Testis (tissue), 3 donors: ENCODE data around the gene RASGRF1. TPM values are rescaled to one million over a fixed set of nuclear protein-coding genes. Genes with fewer than 3 reads are reported as not detected.
A peak's percentile ranks its signal among the peaks of the same experiment; 100 is the strongest.

ENCODE experiments used
- DNase-seq: peaks from one replicate; pipeline ENCODE4 v3.0.0-alpha.2; 2019
- H3K27ac ChIP-seq, 2 donors: fragments of 200-600 bp; sonication (generic); one replicate each; pipeline ENCODE4 v1.5.1; 2019
- H3K27me3 ChIP-seq: fragments of 200-600 bp; sonication (generic); one replicate; pipeline ENCODE4 v1.5.1; 2019
- H3K36me3 ChIP-seq: fragments of 200-600 bp; sonication (generic); one replicate; pipeline ENCODE4 v1.5.1; 2017; ENCODE audit warnings: low read depth; ENCODE audit errors: missing control alignments
- H3K4me1 ChIP-seq: fragments of 200-600 bp; sonication (generic); one replicate; pipeline ENCODE4 v1.5.1; 2019
- H3K4me3 ChIP-seq, 2 donors: fragments of 200-600 bp; sonication (generic); one replicate each; pipeline ENCODE4 v1.5.1; 2017 to 2019
- H3K9me3 ChIP-seq: fragments of 200-600 bp; sonication (generic); one replicate; pipeline ENCODE4 v1.5.1; 2017
- CTCF ChIP-seq, 3 experiments: fragments of 450-650 bp in 2 of 3; fragments of 200-600 bp in 1 of 3; sonication (generic) in 1 of 3; IDR thresholded peaks; one replicate each; pipeline ENCODE4 v1.5.1; 2016 to 2019; ENCODE audit warnings: antibody characterized with exemption in 3 of 3, mild to moderate bottlenecking in 2 of 3, moderate library complexity in 1 of 3
- POLR2A ChIP-seq: fragments of 450-650 bp; IDR thresholded peaks from one replicate; pipeline ENCODE4 v1.6.1; 2017; ENCODE audit warnings: antibody characterized with exemption, mild to moderate bottlenecking, moderate library complexity
- WGBS, 2 donors: methylation state at CpG; one replicate each; pipeline ENCODE4 v1.1.5; 2018; 5-methylcytosine and 5-hydroxymethylcytosine counted together
- intact Hi-C: fragments of 100-400 bp; cut with DNase I; formaldehyde crosslinking; loops from one replicate; pipeline ENCODE4 v1.15.1; 2023; ENCODE audit warnings: low total_unique reads
- polyA plus RNA-seq: library from polyadenylated mRNA; stranded (reverse); fragments of 350-450 nt; fragmentation: Illumina TruSeq; extraction: RNeasy Lipid Tissue Mini Kit (QIAGEN cat#74804); gene quantifications from one replicate; pipeline ENCODE4 v1.2.3, GENCODE V29; 2014; ENCODE audit warnings: low read depth, low replicate concordance; ENCODE audit not compliant: insufficient read depth
- total RNA-seq, 2 donors: library from RNA; depleted of rRNA; stranded (reverse); fragments of >200 nt; gene quantifications; one replicate each; pipeline ENCODE4 v1.2.3, GENCODE V29; 2016

RASGRF1 gene
- total and polyA plus RNA-seq, 3 donors from 2014 or later: 2.6 to 3.3 (median 3.1) TPM

- intact Hi-C loops: no loop called here
- Histone ChIP-seq H3K27me3 (no peaks in the 10 kb centered on the region), H3K27ac (no peak overlapping the region), H3K4me1 (peaks cover 4% of the 10 kb centered on the region), H3K36me3 (no peaks in the 10 kb centered on the region), H3K9me3 (no peaks in the 10 kb centered on the region), H3K4me3 (no peak overlapping the region)
- TF ChIP-seq POLR2A (no peak), CTCF (IDR thresholded peaks at IDR 0.05) (no peak)
- 74 to 97% methylated on average over 5 of the region's 5 CpGs for WGBS, 2 donors
- DNase-seq: no peak
Measured at GRCh38 chr15:78946493-78946892, 144.1 kb downstream of the RASGRF1 start.

- intact Hi-C loops: no loop called here
Measured at GRCh38 chr15:78944669-78945407, 145.7 kb downstream of the RASGRF1 start, which contains the start of gene CTSH. TSS of gene CTSH (minus strand) at chr15:78945046. CDS start at chr15:78944981, 65 bp downstream.

GRCh38 chr15:78944202-78944625, 146.4 kb downstream of the RASGRF1 start:
- Histone ChIP-seq H3K4me3 (peak overlapping the region; percentile 45 to 67), H3K9me3 (no peaks in the 10 kb centered on the region), H3K4me1 (no peaks in the 10 kb centered on the region), H3K36me3 (no peaks in the 10 kb centered on the region), H3K27me3 (no peaks in the 10 kb centered on the region), H3K27ac (peak overlapping the region; percentile 33 to 68)
- no peak for TF ChIP-seq CTCF (IDR thresholded peaks at IDR 0.05)
- no peak for TF ChIP-seq POLR2A
- no peak for DNase-seq
- 35 to 41% methylated on average over 9 to 12 of the region's 12 CpGs for WGBS, 2 donors
- intact Hi-C loops: no loop called here

More at GRCh38 chr15:78944669-78945407, 145.7 kb downstream of the RASGRF1 start, which contains the start of gene CTSH:
- WGBS, 2 donors: 2 to 8% methylated on average over 8 to 33 of the region's 71 CpGs
- H3K4me3 ChIP-seq: peak within 1 kb of the TSS; percentile 45 to 67
- no peaks in the 10 kb centered on the region for H3K27me3 ChIP-seq
- H3K9me3 ChIP-seq: no peaks in the 10 kb centered on the region
- H3K4me1 ChIP-seq: no peaks in the 10 kb centered on the region
- peak; percentile 82 for DNase-seq
- TF ChIP-seq CTCF (IDR thresholded peaks at IDR 0.05) (no peak), POLR2A (no peak)
- H3K36me3 ChIP-seq: no peaks in the 10 kb centered on the region
- peak within 1 kb of the TSS; percentile 33 to 68 for H3K27ac ChIP-seq

DNA sequence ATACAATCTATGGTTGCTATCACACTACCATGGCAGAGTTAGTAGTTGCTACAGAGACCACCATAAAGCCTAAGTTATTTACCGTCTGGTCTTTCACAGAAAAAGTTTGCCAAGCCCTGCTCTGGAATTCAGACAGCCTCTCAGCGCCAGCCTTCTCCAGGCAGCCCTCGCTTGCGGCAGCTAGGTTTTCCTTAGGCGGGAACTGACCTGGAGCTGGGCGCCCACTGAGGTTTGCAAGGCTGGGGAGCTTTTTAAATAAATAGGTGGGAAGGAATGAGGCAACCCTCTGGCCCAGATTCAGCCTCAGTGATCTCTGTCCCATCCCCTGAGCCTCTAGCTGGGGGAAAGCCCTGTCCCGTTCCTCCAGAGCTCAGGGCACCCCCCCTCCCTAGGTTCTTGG, 146.9 kb downstream of the RASGRF1 start:
- intact Hi-C loops: no loop called here
- Histone ChIP-seq H3K36me3 (no peaks in the 10 kb centered on the region), H3K27me3 (no peaks in the 10 kb centered on the region), H3K4me3 (peak overlapping the region; percentile 45 to 67), H3K27ac (peak overlapping the region; percentile 33 to 68), H3K9me3 (no peaks in the 10 kb centered on the region), H3K4me1 (no peaks in the 10 kb centered on the region)
- 49 to 69% methylated on average over 5 to 7 of the region's 7 CpGs for WGBS, 2 donors
- TF ChIP-seq POLR2A (no peak), CTCF (IDR thresholded peaks at IDR 0.05) (no peak)
- no peak for DNase-seq
